Measurements from ENCODE around the gene HSD17B7. TPM values are rescaled to one million over a fixed set of nuclear protein-coding genes. Genes with fewer than 3 reads are reported as not detected.

Gene HSD17B7
- polyA plus RNA-seq, 1 donor from 2014 or later, result 75.5 TPM

DNA sequence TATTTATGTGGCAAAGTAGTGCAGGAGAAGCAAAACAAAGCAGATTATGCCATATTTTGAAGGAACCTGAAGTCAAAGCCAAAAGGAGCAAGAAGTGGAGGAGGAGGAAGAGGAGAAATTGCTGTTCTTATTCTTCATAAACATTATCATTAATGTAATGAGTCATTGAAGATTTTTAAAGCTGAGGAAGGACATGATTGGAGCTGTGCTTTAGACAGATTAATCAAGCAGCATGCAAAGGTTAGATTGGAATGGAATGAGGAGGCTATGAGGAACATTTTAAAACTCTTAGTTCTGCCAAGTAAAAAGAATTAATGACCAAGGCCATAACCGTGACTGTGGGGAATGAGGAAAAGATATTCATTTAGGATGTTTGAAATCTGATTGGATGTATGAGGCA is 33.0 kb upstream of the HSD17B7 start:
- Histone ChIP-seq H3K36me3 (ENCODE audit: insufficient read depth, low read length) (no peaks in the 10 kb centered on the region), H3K79me2 (replicated peaks; ENCODE audit: insufficient read depth, low read length) (no peaks in the 10 kb centered on the region), H4K20me1 (ENCODE audit: insufficient read depth) (no peaks in the 10 kb centered on the region), H3K9ac (ENCODE audit: low read length) (no peak overlapping the region), H3K9me2 (ENCODE audit: insufficient read depth, low read length) (no peaks in the 10 kb centered on the region), H3K4me3 (ENCODE audit: low read length) (no peak overlapping the region), H3K27me3 (ENCODE audit: insufficient read depth, low read depth, low read length) (no peaks in the 10 kb centered on the region), H3F3A (ENCODE audit: insufficient read depth, low read length, poor library complexity, severe bottlenecking) (no peaks in the 10 kb centered on the region), H3K27ac (ENCODE audit: low read length) (no peak overlapping the region), H3K9me3 (ENCODE audit: low read length) (no peaks in the 10 kb centered on the region), H2AFZ (ENCODE audit: low read depth, low read length) (no peak overlapping the region), H3K4me2 (ENCODE audit: low read length) (no peak overlapping the region)
- no peak for TF ChIP-seq MXI1 (conservative IDR thresholded peaks at IDR 0.05; ENCODE audit: poor library complexity, severe bottlenecking)
- no peak for TF ChIP-seq POLR2AphosphoS5 (IDR thresholded peaks at IDR 0.05)

DNA sequence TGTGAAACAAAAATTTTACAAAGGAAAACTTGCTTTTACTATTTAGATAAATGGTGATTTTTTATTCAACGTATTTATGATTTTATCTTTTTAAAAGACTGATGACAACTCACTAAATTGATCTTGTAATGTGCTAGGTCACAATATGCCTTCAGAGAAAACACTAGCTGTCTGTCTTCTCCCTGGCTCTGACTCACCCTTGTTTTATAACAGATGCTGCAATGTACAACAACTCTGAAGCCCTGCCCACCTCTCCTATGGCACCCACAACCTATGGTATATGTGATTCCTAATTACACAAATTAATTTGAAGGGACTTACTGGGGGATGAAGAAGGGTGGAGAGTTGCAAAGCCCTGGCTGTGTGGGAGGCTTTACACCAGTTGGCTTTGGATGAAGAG is 24.7 kb upstream of the HSD17B7 start:
- Histone ChIP-seq H2AFZ (ENCODE audit: low read depth, low read length) (no peak overlapping the region), H3K36me3 (ENCODE audit: insufficient read depth, low read length) (no peaks in the 10 kb centered on the region), H3K27me3 (ENCODE audit: insufficient read depth, low read depth, low read length) (no peaks in the 10 kb centered on the region), H3K27ac (ENCODE audit: low read length) (no peak overlapping the region), H3K79me2 (replicated peaks; ENCODE audit: insufficient read depth, low read length) (no peaks in the 10 kb centered on the region), H3K9me3 (ENCODE audit: low read length) (no peaks in the 10 kb centered on the region), H3F3A (ENCODE audit: insufficient read depth, low read length, poor library complexity, severe bottlenecking) (no peaks in the 10 kb centered on the region), H3K9ac (ENCODE audit: low read length) (no peak overlapping the region), H3K9me2 (ENCODE audit: insufficient read depth, low read length) (no peaks in the 10 kb centered on the region), H3K4me2 (ENCODE audit: low read length) (no peak overlapping the region), H4K20me1 (ENCODE audit: insufficient read depth) (no peaks in the 10 kb centered on the region), H3K4me3 (ENCODE audit: low read length) (no peak overlapping the region)
- TF ChIP-seq SMC3 (conservative IDR thresholded peaks at IDR 0.05; ENCODE audit: poor library complexity) (no peak), TAF1 (IDR thresholded peaks at IDR 0.05; ENCODE audit: low read depth) (no peak), EZH2 (IDR thresholded peaks at IDR 0.05; ENCODE audit: borderline replicate concordance, insufficient read depth, low read length, poor library complexity, severe bottlenecking) (no peak)

DNA sequence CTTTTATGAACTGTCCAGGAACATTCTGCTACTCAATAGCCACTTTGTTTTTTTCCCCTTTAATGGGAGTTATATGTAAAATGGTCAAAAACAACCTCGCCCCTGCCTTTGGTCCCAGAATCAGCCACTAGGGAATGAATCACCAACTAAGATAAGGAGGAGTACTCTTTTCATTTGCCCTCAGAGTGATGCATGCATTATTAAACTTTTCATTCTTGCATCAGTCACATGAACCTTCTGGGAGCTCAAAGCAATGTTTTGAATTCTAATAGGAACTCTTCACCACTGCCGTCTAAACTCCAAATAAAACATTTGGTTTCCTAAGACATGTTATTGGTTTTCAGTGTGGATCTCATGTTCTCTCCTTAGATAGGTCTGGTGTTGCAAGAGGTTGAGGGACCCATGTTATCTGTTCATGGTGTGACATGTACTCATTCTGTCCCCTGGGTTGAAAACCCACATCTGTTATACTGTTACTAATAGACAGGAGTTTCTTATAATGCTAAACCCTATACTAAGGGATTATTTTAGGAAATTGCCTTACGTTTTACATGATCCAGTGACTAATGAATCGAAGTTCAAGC is 17.8 kb upstream of the HSD17B7 start:
- TF ChIP-seq EZH2 (IDR thresholded peaks at IDR 0.05; ENCODE audit: borderline replicate concordance, insufficient read depth, low read length, poor library complexity, severe bottlenecking) (no peak), RAD21 (conservative IDR thresholded peaks at IDR 0.05) (no peak), SMC3 (conservative IDR thresholded peaks at IDR 0.05; ENCODE audit: poor library complexity) (no peak)
- TF ChIP-seq, protein P1, sequence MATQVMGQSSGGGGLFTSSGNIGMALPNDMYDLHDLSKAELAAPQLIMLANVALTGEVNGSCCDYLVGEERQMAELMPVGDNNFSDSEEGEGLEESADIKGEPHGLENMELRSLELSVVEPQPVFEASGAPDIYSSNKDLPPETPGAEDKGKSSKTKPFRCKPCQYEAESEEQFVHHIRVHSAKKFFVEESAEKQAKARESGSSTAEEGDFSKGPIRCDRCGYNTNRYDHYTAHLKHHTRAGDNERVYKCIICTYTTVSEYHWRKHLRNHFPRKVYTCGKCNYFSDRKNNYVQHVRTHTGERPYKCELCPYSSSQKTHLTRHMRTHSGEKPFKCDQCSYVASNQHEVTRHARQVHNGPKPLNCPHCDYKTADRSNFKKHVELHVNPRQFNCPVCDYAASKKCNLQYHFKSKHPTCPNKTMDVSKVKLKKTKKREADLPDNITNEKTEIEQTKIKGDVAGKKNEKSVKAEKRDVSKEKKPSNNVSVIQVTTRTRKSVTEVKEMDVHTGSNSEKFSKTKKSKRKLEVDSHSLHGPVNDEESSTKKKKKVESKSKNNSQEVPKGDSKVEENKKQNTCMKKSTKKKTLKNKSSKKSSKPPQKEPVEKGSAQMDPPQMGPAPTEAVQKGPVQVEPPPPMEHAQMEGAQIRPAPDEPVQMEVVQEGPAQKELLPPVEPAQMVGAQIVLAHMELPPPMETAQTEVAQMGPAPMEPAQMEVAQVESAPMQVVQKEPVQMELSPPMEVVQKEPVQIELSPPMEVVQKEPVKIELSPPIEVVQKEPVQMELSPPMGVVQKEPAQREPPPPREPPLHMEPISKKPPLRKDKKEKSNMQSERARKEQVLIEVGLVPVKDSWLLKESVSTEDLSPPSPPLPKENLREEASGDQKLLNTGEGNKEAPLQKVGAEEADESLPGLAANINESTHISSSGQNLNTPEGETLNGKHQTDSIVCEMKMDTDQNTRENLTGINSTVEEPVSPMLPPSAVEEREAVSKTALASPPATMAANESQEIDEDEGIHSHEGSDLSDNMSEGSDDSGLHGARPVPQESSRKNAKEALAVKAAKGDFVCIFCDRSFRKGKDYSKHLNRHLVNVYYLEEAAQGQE (IDR thresholded peaks at IDR 0.05; ENCODE audit: borderline replicate concordance), result no peak
- TF ChIP-seq, protein P2, sequence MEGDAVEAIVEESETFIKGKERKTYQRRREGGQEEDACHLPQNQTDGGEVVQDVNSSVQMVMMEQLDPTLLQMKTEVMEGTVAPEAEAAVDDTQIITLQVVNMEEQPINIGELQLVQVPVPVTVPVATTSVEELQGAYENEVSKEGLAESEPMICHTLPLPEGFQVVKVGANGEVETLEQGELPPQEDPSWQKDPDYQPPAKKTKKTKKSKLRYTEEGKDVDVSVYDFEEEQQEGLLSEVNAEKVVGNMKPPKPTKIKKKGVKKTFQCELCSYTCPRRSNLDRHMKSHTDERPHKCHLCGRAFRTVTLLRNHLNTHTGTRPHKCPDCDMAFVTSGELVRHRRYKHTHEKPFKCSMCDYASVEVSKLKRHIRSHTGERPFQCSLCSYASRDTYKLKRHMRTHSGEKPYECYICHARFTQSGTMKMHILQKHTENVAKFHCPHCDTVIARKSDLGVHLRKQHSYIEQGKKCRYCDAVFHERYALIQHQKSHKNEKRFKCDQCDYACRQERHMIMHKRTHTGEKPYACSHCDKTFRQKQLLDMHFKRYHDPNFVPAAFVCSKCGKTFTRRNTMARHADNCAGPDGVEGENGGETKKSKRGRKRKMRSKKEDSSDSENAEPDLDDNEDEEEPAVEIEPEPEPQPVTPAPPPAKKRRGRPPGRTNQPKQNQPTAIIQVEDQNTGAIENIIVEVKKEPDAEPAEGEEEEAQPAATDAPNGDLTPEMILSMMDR (IDR thresholded peaks at IDR 0.05; ENCODE audit: poor library complexity, severe bottlenecking), result no peak
- no peak overlapping the region for H3K4me3 ChIP-seq (ENCODE audit: low read length)
- H2AFZ ChIP-seq (ENCODE audit: low read depth, low read length), result no peak overlapping the region
- no peaks in the 10 kb centered on the region for H3K36me3 ChIP-seq (ENCODE audit: insufficient read depth, low read length)
- H3F3A ChIP-seq (ENCODE audit: insufficient read depth, low read length, poor library complexity, severe bottlenecking), result no peaks in the 10 kb centered on the region
- H3K9ac ChIP-seq (ENCODE audit: low read length), result no peak overlapping the region
- H3K4me2 ChIP-seq (ENCODE audit: low read length), result no peak overlapping the region
- no peaks in the 10 kb centered on the region for H4K20me1 ChIP-seq (ENCODE audit: insufficient read depth)
- no peak overlapping the region for H3K27ac ChIP-seq (ENCODE audit: low read length)
- no peaks in the 10 kb centered on the region for H3K9me3 ChIP-seq (ENCODE audit: low read length)
- H3K27me3 ChIP-seq (ENCODE audit: insufficient read depth, low read depth, low read length), result no peaks in the 10 kb centered on the region
- no peaks in the 10 kb centered on the region for H3K79me2 ChIP-seq (replicated peaks; ENCODE audit: insufficient read depth, low read length)
- no peaks in the 10 kb centered on the region for H3K9me2 ChIP-seq (ENCODE audit: insufficient read depth, low read length)

All from neural cell (in vitro differentiated cells).